Epithelial cell of proximal tubule (primary cell): Measurements from ENCODE around the gene CLIC1. TPM values are rescaled to one million over a fixed set of nuclear protein-coding genes. Genes with fewer than 3 reads are reported as not detected.
A peak's percentile ranks its signal among the peaks of the same experiment; 100 is the strongest.

Experiments
- DNase-seq: peaks from one replicate; pipeline ENCODE4 v3.0.0-alpha.2; 2011; ENCODE audit warnings: low read depth
- H3K4me3 ChIP-seq: 2 replicates; pipeline ENCODE4 v1.5.1; 2011; ENCODE audit warnings: low read depth, mild to moderate bottlenecking, low read length
- total RNA-seq: library from RNA; depleted of rRNA; stranded (reverse); fragments of >200 nt; gene quantifications from 2 replicates; pipeline ENCODE4 v1.2.3, GENCODE V29; 2015
- TF ChIP-seq, protein P1 (sequence below): conservative IDR thresholded peaks from 2 replicates; pipeline ENCODE4 v1.5.1; 2012; ENCODE audit warnings: low read depth, mild to moderate bottlenecking, low read length

CLIC1 gene
- total RNA-seq, 1 donor from 2014 or later, result 938 TPM

DNA sequence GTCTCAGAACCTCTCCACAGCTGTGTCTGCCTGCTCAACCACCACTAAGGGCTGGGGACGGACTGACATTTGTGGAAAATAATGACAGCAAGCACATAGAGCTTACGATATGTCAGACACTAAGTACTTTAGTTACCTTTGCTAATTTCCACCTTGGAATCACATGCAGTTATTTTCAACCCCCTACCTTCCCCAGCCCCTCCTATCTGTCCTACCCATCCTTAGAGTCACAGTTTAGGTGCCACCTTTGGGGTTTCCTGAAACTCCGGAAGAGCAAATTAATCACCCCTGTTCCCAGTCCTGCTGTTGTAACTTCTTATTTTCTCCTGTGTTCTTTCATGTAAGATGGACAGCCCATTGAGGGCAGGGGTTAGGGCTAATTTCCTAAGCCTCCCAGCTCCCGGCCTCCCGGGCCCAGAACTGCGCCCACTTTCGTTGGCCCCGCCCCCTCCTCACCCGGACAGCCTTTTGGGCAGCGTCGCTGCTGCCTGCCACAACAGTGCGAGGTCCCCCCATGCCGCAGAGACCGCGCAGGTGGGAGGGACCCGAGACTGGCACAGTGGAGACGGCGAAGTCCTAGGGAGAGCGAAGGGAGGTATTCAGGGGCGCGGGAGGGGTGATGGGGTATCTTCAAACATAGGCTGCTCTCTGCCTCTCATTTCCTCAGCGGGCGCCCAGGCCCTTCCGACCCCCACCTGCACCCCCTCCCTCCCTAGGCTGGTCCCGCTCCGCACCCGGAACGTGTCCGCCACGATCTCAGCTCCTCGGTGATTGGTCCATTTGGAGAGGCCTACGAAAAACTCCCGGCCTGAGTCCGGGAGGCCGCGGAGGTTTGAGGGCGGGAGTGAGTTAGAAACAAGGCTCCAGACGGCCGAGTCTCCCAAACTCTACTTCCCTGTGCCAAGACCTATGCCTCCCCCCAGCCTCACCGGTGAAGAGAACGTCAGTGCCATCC is 8.3 kb downstream of the CLIC1 start:
- TF ChIP-seq, protein P1, sequence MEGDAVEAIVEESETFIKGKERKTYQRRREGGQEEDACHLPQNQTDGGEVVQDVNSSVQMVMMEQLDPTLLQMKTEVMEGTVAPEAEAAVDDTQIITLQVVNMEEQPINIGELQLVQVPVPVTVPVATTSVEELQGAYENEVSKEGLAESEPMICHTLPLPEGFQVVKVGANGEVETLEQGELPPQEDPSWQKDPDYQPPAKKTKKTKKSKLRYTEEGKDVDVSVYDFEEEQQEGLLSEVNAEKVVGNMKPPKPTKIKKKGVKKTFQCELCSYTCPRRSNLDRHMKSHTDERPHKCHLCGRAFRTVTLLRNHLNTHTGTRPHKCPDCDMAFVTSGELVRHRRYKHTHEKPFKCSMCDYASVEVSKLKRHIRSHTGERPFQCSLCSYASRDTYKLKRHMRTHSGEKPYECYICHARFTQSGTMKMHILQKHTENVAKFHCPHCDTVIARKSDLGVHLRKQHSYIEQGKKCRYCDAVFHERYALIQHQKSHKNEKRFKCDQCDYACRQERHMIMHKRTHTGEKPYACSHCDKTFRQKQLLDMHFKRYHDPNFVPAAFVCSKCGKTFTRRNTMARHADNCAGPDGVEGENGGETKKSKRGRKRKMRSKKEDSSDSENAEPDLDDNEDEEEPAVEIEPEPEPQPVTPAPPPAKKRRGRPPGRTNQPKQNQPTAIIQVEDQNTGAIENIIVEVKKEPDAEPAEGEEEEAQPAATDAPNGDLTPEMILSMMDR, result no peak
- DNase-seq, result no peak
- H3K4me3 ChIP-seq, result peak overlapping the region; percentile 69

DNA sequence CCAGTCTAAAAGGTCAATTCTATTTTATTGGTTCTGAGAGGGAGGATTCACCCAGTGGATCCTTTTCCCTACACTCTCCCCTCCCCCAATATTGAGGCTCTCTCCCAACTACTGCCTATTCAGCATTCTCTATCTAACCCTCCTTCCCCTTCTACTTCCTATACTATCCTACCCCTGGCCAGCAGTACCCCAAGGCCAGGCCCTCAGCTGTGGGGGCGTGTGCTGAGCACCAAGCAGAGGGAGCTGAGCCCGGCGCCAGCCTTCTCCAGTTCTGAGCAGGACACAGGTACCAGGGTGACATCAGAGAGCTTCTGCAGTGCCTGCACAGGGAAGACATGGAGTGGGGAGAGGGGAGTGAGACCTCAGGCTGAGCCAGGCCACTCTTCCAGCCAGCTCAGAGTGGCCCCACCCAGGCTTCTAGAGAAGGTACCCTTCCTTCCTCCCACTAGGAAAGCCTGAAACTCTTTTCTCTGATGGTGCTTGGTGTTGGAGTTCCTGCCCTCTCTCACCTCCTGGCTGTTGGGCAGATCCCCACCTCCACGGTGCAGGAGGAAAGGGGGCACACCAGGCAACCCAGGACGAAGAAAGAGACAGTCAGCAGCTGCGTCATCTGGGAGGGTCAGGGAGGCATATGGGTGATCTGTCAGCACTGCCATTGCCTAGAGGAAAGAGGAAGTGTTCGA is 9.2 kb downstream of the CLIC1 start:
- no peak overlapping the region for H3K4me3 ChIP-seq
- TF ChIP-seq, protein P1, result no peak
- no peak for DNase-seq

DNA sequence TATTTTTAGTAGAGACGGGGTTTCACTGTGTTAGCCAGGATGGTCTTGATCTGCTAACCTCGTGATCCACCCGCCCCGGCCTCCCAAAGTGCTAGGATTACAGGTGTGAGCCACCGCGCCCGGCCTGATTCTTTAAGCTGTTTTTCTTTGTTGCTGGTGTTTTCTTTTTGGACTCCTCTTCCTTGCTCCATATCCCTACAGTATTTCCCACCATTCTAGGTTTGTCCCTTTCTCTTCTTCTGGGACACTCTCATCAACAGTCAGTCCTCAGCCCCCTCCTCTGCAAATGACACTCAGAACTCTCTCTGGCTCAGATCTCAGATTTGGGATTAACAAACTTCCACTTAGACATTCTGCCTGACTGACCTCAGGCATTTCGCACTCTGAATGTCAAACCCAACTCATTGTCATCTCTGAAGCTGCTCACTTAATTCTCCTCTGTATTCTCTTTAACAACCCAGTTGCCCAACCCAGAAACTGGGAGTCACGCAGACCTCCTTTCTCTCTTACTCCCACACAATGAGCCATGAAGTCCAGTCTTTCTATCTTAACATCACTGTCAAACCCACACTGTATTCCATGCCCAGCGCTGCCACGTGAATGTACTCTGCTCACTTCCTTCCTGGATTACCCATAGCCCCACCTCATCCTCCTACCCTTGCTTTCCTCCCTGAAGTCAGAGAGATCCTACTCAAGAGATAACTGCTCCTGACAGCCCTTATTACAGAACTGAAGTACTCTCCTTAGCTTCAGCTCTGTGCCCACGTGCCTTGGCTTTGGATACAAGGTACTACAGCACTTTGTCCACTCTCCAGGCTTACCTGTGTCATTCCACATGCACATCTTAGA is 10.6 kb downstream of the CLIC1 start:
- TF ChIP-seq, protein P1, result no peak
- H3K4me3 ChIP-seq, result no peak overlapping the region
- no peak for DNase-seq

DNA sequence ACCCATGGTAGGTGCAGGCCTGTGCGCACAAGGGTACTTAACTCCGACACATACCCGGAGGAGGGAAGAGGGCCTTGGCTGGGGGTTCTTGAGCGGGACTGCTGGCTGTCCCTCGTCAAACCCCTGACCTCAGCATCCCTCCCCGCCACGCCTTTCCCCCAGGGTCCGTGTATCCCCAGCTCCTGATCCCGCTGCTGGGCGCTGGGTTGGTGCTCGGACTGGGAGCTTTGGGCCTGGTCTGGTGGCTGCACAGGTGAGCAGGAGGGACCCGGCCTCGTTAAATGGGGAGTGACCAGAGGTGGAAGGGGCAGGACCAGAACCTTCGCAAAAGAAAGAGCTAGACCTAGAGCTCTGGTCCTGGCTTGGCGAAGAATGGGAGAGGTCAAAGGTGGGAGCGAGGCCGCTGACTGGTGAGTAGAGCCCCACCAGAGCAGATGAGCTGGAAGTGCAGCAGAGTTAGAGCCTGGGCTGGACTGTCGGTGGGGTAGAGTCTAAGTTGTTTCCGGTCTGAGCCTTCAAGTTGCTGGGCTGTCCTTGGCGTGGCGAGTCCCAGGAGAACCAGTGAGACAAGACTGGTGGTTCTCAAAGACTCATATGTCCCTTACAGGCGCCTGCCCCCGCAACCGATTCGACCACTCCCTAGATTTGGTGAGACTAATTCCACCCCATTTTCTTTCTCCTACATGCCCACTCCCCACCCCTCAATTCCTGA is 12.2 kb downstream of the CLIC1 start:
- no peak for DNase-seq
- no peak overlapping the region for H3K4me3 ChIP-seq
- TF ChIP-seq, protein P1, result no peak

DNA sequence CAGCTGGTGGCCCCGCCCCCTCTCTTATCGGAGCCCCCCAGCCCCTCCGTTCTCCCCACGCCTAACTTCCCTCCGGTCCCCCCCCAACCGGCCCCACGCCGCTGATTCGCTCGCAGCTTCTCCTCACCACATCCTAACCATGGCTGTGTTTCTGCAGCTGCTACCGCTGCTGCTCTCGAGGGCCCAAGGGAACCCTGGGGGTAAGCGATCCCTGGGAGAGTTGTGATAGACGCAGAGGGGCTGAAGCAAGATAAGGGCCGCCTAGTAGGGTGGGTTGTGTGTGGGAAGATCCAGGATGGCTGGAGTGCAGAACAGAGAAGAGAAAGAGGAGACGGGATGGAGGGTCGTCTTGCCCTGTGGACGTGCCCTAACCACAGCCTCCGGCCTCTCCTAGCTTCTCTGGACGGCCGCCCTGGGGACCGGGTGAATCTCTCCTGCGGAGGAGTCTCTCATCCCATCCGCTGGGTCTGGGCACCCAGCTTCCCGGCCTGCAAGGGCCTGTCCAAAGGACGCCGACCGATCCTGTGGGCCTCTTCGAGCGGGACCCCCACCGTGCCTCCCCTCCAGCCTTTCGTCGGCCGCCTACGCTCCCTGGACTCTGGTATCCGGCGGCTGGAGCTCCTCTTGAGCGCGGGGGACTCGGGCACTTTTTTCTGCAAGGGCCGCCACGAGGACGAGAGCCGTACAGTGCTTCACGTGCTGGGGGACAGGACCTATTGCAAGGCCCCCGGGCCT is 12.9 kb downstream of the CLIC1 start, which contains the start of gene MPIG6B:
Gene MPIG6B, plus strand, starts transcription at position 129 of the 735 bp plus-strand sequence. Its CDS starts 11 bp downstream, at position 140.
- TF ChIP-seq, protein P1, result no peak
- H3K4me3 ChIP-seq, result no peak within 1 kb of the TSS
- no peak for DNase-seq
